Amygdala (tissue), 56 donors: ENCODE data around the gene IKBKG.
"Not testable (repeated sequence)": the region's sequence is repeated elsewhere in the genome, so short reads cannot be mapped to it uniquely, and the experiment has no call there.

Experiments used
- DNase-seq, 56 donors: peaks; one replicate each; lab custom pipeline; 2025; lab: John Stamatoyannopoulos, UW

Gene IKBKG

DNA sequence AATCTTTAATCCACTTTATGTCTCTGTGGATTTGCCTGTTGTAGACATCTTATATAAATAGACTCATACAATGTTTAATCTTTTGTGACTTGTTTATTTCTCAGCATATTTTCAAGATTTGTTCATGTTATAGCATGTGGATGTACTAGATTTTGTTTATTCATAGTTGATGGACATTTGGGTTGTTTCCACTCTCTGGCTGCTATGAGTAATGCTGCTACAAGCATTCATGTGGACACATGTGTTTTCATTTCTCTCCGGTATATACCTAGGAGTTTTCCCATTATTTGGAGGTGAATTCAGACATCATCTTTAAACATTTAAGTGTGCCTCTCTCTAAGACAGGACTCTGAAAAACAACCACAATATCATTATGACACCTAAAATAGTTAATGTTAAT, 2.3 kb downstream of the IKBKG start:
- DNase-seq = no peak

GRCh38 chrX:154552112-154552806, 4.8 kb downstream of the IKBKG start:
- DNase-seq = not testable (repeated sequence)

DNA sequence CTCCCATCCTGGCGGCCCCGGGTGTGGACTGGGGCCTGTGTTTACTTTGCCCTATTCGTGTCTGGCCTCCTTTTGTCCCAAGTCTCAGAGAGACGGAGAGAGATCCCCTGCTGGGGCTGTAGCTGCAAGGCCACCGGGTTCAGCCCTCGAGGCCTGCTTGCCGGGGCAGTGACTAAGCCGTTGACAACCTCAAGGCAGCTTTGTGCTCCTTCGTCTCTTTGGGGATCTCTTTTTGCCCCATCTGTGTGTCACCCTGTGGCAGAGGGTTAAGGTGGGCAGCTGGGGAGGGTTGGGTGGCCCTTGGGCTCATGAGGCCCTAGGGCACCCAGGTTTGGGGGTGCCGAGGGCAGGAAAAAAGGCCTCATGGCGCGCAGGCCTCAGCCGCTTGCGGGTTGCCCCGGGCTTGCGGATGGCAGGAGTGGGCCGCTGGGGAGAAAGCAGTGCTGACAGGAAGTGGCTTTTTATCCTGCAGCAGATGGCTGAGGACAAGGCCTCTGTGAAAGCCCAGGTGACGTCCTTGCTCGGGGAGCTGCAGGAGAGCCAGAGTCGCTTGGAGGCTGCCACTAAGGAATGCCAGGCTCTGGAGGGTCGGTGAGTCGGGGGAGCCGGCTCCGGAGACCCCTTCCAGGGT, 10.8 kb downstream of the IKBKG start:
- DNase-seq = not testable (repeated sequence)

- not testable (repeated sequence) for DNase-seq
Observed at GRCh38 chrX:154558896-154559295, 11.5 kb downstream of the IKBKG start.

GRCh38 chrX:154560326-154560725, 12.9 kb downstream of the IKBKG start:
- not testable (repeated sequence) for DNase-seq

GRCh38 chrX:154562295-154562694, 14.9 kb downstream of the IKBKG start:
- DNase-seq = not testable (repeated sequence)

DNA sequence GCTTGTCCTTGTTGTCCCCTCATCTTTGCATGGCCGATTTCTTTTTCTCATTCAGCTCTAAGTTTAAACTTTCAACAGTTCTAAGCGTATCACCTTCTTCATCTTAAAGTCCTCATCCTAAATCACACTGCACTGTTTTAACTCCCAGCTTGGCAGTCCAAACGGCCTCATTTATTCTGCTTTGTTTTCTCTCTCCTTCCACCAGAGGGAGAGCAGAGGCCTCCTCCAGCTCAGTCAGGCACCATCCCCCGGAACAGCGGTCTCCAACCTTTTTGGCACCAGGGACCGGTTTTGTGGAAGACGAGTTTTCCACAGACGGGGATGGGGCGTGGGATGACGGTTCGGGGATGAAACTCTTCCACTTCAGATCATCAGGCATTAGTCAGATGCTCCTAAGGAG, 22.9 kb downstream of the IKBKG start:
- not testable (repeated sequence) for DNase-seq

DNA sequence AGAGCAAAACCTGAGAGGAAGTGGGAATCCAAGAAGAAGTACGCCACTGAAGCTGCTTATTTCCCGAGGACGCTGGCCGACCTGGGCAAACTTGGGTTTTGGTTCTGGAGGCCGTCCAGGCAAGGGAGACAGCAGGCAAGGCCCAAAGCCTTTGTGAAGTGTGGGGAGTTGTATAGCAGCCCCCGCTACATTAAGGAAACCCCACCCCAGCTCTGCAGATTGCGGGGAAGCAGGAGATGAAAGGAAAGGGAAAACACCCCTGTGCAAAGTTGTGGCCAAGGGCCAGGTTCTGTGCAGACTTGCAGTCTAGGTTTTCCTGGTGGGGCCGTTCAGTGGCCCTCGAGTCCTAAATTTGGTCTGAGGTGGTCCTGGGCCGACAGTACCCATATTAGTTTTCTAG, 25.6 kb downstream of the IKBKG start:
- not testable (repeated sequence) for DNase-seq

DNA sequence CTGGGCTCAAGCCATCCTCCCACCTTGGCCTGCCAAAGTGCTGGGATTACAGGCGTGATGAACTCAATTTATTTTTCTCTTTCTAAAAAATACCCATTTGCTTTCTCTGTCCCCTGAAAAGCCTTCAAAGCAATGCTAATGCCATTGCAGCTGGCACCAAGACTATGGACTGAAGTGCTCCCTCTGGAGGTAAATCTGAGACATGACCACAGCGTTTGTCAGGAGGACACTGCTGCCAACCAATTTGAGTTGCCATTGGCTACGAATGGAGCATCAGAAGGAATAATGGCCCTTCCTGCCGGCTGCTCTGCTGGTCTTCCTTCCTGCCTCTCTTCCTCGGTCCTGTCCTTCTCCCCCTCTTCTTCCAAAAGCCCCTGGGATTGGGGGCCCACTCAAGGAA, 27.7 kb downstream of the IKBKG start:
- not testable (repeated sequence) for DNase-seq

GRCh38 chrX:154582994-154583393, 35.6 kb downstream of the IKBKG start:
- not testable (repeated sequence) for DNase-seq

GRCh38 chrX:154584585-154585183, 37.3 kb downstream of the IKBKG start, which contains the start of gene CTAG1A:
CTAG1A (plus strand) TSS chrX:154585133; CDS start chrX:154585207, 74 bp downstream.
- DNase-seq = not testable (repeated sequence)

- not testable (repeated sequence) for DNase-seq
Observed at GRCh38 chrX:154590415-154590814, 43.0 kb downstream of the IKBKG start.

DNA sequence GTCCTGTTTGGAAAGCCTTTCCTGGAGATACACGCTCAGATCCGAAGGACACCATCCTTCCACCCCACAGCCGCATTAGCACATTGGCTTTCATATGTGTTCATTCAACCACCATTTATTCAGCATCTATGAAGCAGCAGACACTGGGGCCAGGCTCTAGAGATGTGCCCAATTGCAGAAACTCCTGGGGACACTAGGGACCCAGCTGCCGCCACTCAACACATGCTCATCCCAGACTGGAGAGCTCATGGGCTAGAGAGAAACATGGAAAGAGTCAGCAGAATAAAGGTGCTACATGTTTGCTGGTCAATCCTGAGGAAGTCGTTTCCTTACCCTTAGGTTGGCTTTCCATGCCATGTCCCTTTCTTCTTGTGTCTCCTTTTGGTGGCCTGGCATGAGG, 45.1 kb downstream of the IKBKG start:
- no peak for DNase-seq

GRCh38 chrX:154593201-154593600, 45.8 kb downstream of the IKBKG start:
- DNase-seq = no peak

DNA sequence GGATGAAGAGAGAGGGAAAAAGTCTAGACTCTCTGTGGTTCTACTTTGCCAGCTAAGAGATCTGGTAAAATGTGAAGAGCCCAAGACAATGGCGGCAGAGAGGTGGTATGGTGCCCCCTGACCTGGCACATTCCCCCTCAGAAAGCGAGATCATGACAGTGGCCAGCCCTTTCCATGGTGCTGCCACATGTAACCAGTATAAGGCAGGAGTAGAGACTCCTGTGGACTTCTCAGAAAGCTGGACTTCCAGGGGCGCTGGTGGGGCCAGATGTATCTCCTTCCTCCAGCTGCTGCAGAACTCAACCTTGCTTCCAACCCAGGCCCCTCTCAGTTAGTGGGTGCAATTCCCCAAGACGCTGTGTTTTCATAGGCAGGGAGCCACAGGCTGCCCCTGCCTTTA, 47.1 kb downstream of the IKBKG start:
- no peak for DNase-seq

DNA sequence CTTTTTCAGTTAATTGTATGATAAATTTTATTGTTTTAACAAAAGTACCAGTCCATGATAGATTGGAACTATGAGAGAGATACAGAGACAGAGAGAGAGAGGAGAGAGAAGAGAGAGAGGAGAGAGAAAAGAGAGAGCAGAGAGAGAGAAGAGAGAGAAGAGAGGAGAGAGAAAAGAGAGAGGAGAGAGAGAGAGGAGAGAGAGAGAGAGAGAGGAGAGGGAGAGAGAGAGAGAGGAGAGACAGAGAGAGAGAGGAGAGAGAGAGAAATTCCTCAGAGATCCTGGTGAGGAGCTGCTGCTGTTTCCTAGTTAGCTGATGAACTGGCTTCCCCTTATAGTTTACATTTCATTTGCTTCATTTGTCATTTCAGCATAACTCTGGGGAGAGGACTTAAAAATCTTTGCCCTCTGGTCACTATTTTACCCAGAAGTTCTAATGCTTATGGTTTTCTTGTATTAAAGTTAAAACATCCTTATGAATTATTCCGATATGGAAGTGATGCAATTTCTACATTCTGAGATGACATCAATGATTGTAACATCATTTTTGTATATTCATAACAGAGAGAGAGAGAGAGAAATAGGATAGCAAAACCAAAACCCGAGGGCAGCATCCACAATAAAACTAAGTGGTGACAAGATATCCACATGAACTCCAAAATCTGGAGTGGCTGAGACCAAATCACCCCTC, 48.3 kb downstream of the IKBKG start:
- no peak for DNase-seq

DNA sequence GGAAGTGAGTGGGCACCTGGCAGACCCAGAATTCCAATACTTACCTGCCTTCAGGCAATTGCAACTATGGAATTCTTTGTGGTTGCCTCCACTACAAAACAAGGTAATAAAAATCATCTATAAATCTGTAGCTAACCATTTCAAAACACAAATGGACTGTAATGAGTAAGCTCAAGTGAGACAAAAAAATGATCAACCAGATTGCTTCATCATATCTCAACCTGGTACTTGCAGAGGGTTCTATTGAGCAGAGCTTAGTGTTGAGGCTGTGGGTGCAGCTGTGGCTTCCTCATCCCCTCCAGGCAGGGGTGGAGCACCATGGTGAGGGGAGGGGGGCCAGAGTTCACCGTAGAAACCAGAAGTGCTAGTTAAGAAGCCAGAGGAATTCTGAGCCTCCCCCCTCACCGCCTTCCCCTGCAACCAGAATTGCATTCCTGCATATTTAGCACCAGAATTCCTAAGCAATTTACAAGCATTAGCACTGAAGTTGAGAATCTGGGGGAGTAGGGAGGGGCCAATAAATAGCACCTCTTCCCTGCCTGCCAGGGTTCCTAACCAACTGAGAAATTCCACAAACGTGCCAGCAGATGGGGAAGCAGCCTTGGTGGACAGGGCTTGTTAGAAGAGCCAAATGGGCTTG, 49.0 kb downstream of the IKBKG start:
- peak in 2 of 56 donors; percentile 0 to 1 for DNase-seq

DNA sequence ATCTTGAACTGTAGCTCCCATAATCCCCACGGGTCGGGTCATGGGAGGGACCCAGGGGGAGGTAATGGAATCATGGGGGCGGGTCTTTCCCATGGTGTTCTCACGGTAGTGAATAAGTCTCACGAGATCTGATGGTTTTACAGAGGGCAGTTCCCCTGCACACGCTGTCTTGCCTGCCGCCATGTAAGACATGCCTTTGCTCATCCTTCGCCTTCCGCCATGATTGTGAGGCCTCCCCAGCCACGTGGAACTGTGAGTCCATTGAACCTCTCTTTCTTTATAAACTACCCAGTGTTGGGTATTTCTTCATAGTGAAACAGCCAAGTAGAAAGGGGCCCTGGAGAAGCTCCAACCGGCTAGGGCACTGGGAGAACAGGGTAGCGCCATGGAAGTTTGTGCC, 49.8 kb downstream of the IKBKG start:
- DNase-seq = no peak

GRCh38 chrX:154598656-154599055, 51.2 kb downstream of the IKBKG start:
- DNase-seq = no peak

DNA sequence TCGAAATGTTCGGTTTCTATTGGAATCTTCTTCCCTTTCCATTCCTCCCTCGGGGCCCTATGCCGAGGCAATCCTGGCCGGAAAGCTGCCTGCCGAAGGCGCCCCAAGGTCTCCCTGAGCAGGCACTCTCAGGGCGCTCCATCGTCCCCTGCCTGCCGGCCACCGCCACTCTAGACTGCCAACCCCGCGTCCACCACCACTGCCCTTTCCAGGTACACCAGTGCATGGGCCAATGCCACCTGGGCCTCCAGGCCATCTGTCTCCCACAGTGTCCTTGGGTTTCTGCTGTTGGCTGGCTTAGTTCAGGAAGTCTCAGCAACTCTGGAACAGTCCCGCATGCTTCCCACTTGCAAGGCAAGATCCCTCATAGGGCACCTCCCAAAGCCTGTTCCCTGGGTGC, 52.1 kb downstream of the IKBKG start:
- DNase-seq = no peak
